Gastrocnemius medialis (tissue), 4 donors: ENCODE data around the gene UTP18. TPM values are rescaled to one million over a fixed set of nuclear protein-coding genes. Genes with fewer than 3 reads are reported as not detected.

ENCODE experiments used
- ATAC-seq, 2 donors: fragments of 150-250 bp; one replicate each; pipeline ENCODE4 v1.9.1; 2016
- DNase-seq, 2 donors: peaks; one replicate each; pipeline ENCODE4 v3.0.0-alpha.2; 2019
- H3K27ac ChIP-seq, 4 donors: fragments of 200-600 bp; sonication (generic); 1 replicate in 1 of 4; 2 replicates in 3 of 4; pipeline ENCODE4 v1.5.1; 2016 to 2018; ENCODE audit warnings: mild to moderate bottlenecking in 2 of 4, moderate library complexity in 1 of 4
- H3K27me3 ChIP-seq, 3 donors: fragments of 200-600 bp; sonication (generic) in 2 of 3; 1 replicate in 1 of 3; 2 replicates in 2 of 3; pipeline versions ENCODE4 v1.5.1 to v1.6.0; 2016 to 2019; ENCODE audit warnings: mild to moderate bottlenecking in 1 of 3, moderate library complexity in 1 of 3
- H3K36me3 ChIP-seq, 2 donors: fragments of 200-600 bp; sonication (generic) in 1 of 2; one replicate each; pipeline ENCODE4 v1.5.1; 2017 to 2018
- H3K4me1 ChIP-seq, 2 donors: fragments of 200-600 bp; sonication (generic) in 1 of 2; one replicate each; pipeline ENCODE4 v1.5.1; 2016 to 2017; ENCODE audit warnings: mild to moderate bottlenecking in 2 of 2
- H3K4me3 ChIP-seq, 4 donors: fragments of 200-600 bp; sonication (generic) in 3 of 4; 1 replicate in 1 of 4; 2 replicates in 3 of 4; pipeline ENCODE4 v1.5.1; 2016 to 2019; ENCODE audit warnings: mild to moderate bottlenecking in 2 of 4
- H3K9me3 ChIP-seq, 3 donors: fragments of 200-600 bp; sonication (generic) in 2 of 3; 1 replicate in 1 of 3; 2 replicates in 2 of 3; pipeline ENCODE4 v1.5.1; 2016 to 2019
- POLR2A ChIP-seq, 2 donors: fragments of 450-650 bp; IDR thresholded peaks; one replicate each; pipeline ENCODE4 v1.6.1; 2017; ENCODE audit warnings: antibody characterized with exemption in 2 of 2, mild to moderate bottlenecking in 2 of 2, moderate library complexity in 2 of 2
- in situ Hi-C, 4 donors: fragments of 200-750 bp; cut with MboI; loops; one replicate each; pipeline versions ENCODE4 v1.15.0 to v1.8.0; 2017; ENCODE audit warnings: low sequenced_read_pairs in 4 of 4
- intact Hi-C: fragments of 100-400 bp; cut with DNase I; formaldehyde crosslinking; loops from one replicate; pipeline ENCODE4 v1.15.1; 2023; ENCODE audit warnings: low total_unique reads
- total RNA-seq, 4 donors: library from RNA; depleted of rRNA; stranded (reverse); fragments of >200 nt; gene quantifications; one replicate each; pipeline versions ENCODE4 v1.1.0 to v1.2.3, GENCODE V29; 2016
- TF ChIP-seq, protein P1 (sequence below), 5 experiments: fragments of 450-650 bp in 3 of 5; fragments of 200-600 bp in 2 of 5; sonication (generic) in 2 of 5; IDR thresholded peaks in 4 of 5; conservative IDR thresholded peaks in 1 of 5; 1 replicate in 4 of 5; 2 replicates in 1 of 5; pipeline ENCODE4 v1.5.1; 2016 to 2019; ENCODE audit warnings: antibody characterized with exemption in 5 of 5, mild to moderate bottlenecking in 3 of 5, moderate library complexity in 3 of 5

Gene UTP18
- total RNA-seq, 4 donors from 2014 or later = 19.0 to 29.9 (median 21.4) TPM

DNA sequence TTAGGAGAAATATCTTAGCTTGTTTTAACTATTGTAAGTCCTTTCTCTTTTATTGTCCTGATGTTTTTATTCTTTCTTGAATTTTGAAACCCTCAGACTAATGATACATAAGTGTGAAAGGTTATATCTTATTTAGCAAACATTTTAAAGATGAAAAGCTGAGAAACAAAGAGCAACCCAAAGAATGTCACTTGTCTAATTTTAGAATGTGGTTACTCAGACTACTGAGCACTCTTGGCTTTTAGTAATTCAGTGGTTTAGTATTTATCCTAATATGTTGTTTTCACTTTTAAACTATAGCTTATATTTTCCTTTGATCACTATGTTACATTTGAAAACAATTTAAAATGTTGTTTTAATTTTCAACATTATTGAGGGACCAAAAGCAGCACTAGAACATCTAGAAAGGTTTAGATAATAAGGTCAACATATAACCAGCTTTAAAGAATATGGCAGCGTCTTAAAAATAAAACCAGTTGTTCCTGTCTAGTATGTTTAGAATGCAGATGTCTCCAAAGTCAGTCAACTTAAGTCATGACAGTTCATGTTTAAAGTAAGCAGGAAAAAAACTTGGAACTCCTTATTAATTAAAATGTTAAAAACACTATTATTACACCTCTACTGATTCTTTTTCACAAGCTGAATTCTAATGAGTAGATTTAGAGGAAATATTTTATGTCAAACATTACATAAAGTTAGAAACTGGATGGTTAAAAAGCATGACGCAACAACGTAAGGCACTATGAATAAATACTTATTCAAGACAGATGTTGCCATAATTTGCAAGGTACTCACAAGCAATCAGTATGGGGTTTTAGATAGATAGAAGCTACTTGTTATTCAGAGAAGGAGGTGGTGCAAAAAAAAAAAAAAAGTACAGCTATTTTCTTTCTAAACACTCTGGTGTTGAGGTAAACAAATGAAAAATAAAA is 2.9 kb upstream of the UTP18 start:
- intact Hi-C loops (no loop called here), in situ Hi-C loops (no loop called here)
- Histone ChIP-seq H3K9me3 (no peaks in the 10 kb centered on the region), H3K27me3 (no peaks in the 10 kb centered on the region), H3K27ac (peak overlapping the region in 3 of 4 donors; percentile 7 to 99 (median 39)), H3K4me1 (peaks cover 38 to 48% of the 10 kb centered on the region in 2 donors), H3K36me3 (peaks cover 0 to 16% of the 10 kb centered on the region in 2 donors), H3K4me3 (no peak overlapping the region)
- TF ChIP-seq, protein P1, sequence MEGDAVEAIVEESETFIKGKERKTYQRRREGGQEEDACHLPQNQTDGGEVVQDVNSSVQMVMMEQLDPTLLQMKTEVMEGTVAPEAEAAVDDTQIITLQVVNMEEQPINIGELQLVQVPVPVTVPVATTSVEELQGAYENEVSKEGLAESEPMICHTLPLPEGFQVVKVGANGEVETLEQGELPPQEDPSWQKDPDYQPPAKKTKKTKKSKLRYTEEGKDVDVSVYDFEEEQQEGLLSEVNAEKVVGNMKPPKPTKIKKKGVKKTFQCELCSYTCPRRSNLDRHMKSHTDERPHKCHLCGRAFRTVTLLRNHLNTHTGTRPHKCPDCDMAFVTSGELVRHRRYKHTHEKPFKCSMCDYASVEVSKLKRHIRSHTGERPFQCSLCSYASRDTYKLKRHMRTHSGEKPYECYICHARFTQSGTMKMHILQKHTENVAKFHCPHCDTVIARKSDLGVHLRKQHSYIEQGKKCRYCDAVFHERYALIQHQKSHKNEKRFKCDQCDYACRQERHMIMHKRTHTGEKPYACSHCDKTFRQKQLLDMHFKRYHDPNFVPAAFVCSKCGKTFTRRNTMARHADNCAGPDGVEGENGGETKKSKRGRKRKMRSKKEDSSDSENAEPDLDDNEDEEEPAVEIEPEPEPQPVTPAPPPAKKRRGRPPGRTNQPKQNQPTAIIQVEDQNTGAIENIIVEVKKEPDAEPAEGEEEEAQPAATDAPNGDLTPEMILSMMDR (IDR thresholded peaks at IDR 0.05 in 4 of 5, conservative IDR thresholded peaks at IDR 0.05 in 1 of 5) = no peak
- DNase-seq (no peak), ATAC-seq (no peak)

DNA sequence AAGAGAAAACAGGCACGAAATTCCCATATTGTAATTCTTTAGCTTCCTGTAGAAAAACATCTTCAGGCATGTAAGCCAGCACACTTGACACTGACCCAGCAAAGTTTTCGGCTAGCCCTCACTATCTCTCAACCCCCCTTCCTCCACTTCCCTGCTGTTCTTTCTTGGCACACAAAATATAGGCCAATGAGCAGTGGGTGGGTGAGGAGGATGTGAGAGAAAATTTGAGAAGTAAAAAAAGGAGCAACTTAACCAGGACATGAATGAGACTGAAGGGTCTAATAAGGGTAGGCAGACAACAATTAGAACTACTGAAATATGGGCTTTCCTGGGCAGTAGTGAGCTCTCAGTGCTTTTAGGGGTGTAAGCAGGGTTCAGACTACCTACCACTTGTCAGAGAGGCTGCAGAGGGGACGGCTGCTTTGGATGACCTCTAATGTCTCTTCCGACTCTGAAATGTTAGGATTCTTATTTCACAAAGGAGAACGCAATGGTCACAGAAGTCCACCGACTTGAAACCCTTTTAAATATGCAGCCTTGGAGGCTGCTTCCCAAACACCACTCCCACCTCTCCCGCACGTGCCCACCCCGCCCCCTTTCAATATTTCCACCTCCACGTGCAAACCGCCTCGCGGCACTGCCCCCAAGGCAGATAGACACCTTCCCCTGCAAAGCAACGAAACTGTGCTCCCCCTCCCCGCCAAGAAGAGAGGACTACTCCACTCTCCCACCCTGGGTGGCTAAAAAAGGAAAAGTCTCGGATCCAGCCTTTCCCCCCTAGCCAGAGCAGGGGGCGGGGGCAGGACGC is 1.4 kb upstream of the UTP18 start:
- Histone ChIP-seq H3K9me3 (no peaks in the 10 kb centered on the region), H3K4me3 (peak overlapping the region; percentile 72 to 99 (median 94)), H3K36me3 (peaks cover 0 to 11% of the 10 kb centered on the region in 2 donors), H3K27me3 (no peaks in the 10 kb centered on the region), H3K4me1 (peaks cover 41 to 48% of the 10 kb centered on the region in 2 donors), H3K27ac (peak overlapping the region; percentile 89 to 99 (median 96))
- intact Hi-C loops = no loop called here
- in situ Hi-C loops = no loop called here
- DNase-seq (peak in 1 of 2 donors; percentile 21), ATAC-seq (no peak)
- TF ChIP-seq POLR2A (IDR thresholded peaks at IDR 0.05) = no peak
- TF ChIP-seq, protein P1 (IDR thresholded peaks at IDR 0.05 in 4 of 5, conservative IDR thresholded peaks at IDR 0.05 in 1 of 5) = no peak

DNA sequence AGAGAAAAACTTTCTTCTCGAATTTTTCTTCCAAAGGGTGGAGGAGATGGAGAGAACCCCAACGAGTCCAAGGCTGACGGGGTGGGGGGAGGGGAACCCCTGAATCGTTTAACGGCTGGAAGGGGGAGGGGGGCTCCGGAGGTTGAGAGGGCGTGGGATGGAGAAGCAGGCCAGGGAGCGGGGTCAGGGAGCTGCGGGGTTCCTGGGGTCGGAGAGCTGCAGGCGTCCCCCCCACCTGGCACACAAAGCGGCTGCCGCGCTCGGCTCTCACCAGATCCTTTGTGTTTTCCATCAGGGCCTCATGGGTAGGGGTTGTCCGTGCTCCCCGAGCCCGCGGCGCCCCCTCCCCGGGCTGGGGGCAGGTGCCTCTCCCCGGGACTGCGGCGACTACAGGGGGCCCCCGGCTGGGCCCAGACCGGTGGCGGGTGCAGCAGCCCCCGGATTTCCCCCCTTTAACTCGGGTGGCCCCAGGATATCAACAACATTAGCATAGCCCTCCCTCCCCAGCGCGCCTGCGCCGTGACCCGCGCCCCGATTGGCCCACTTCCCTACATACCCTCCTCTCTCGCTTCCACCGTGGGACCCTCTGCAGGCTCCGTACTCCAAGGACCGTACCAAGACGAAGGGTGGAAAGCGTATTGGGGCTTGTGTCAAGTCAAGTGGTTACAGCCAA is 646 bp upstream of the UTP18 start, which contains the start of gene MBTD1:
TSS of gene MBTD1 (minus strand) at position 486 of the 673 bp plus-strand sequence. CDS start 34,888 bp downstream, outside the sequence.
- peak; percentile 95 for ATAC-seq
- intact Hi-C loops = loop anchor here (2.0 to 5.0 kb wide), 2 partner anchors 93 to 107 kb away; partner anchors contain the start of genes NME1 and NME2
- TF ChIP-seq, protein P1 (IDR thresholded peaks at IDR 0.05 in 4 of 5, conservative IDR thresholded peaks at IDR 0.05 in 1 of 5) = no peak
- TF ChIP-seq POLR2A (IDR thresholded peaks at IDR 0.05) = peak in 1 of 2 donors; percentile 8
- Histone ChIP-seq H3K4me1 (peaks cover 41 to 48% of the 10 kb centered on the region in 2 donors), H3K27me3 (no peaks in the 10 kb centered on the region), H3K27ac (peak within 1 kb of the TSS; percentile 89 to 99 (median 96)), H3K4me3 (peak within 1 kb of the TSS; percentile 72 to 99 (median 94)), H3K36me3 (peaks cover 0 to 4% of the 10 kb centered on the region in 2 donors), H3K9me3 (no peaks in the 10 kb centered on the region)
- in situ Hi-C loops = no loop called here
- peak; percentile 93 to 94 for DNase-seq
